Mucosa of descending colon (tissue), 3 donors: ENCODE data around the gene SLC25A27. TPM values are rescaled to one million over a fixed set of nuclear protein-coding genes. Genes with fewer than 3 reads are reported as not detected.
"Not testable (repeated sequence)": the region's sequence is repeated elsewhere in the genome, so short reads cannot be mapped to it uniquely, and the experiment has no call there.

Experiments
- ATAC-seq: fragments of 200-7000 bp; cut with Tn5 transposase; one replicate; pipeline ENCODE4 v1.9.1; 2020; ENCODE audit warnings: mild to moderate bottlenecking, moderate library complexity
- DNase-seq, 3 donors: peaks; one replicate each; pipeline ENCODE4 v3.0.0-alpha.2; 2020
- H3K36me3 ChIP-seq: fragments of 200-600 bp; one replicate; pipeline ENCODE4 v1.8.0; 2021; ENCODE audit warnings: low read depth, mild to moderate bottlenecking
- H3K4me1 ChIP-seq: fragments of 200-600 bp; one replicate; pipeline ENCODE4 v1.8.0; 2021; ENCODE audit warnings: low read depth, mild to moderate bottlenecking
- H3K4me3 ChIP-seq: fragments of 200-600 bp; one replicate; pipeline ENCODE4 v1.8.0; 2021; ENCODE audit warnings: mild to moderate bottlenecking
- H3K9me3 ChIP-seq: fragments of 200-600 bp; one replicate; pipeline ENCODE4 v1.8.0; 2021; ENCODE audit warnings: mild to moderate bottlenecking
- intact Hi-C, 2 donors: fragments of 100-400 bp; cut with DNase I in 1 of 2; cut with micrococcal nuclease in 1 of 2; formaldehyde crosslinking; loops; one replicate each; pipeline versions ENCODE4 v1.11.0 to v1.11.1; 2022; cut with DNase I, micrococcal nuclease
- total RNA-seq, 3 donors: library from RNA; stranded (reverse); fragmentation: NEBNext Ultra II Directional in 2 of 3; extraction: Animal tissue kit (Norgen Biotek cat#: 25700) in 2 of 3; gene quantifications; one replicate each; pipeline versions ENCODE4 v1.2.1 to v1.2.4, GENCODE V29; 2021 to 2023
- TF ChIP-seq, protein P1 (sequence below): fragments of 200-600 bp; IDR thresholded peaks from one replicate; pipeline ENCODE4 v1.8.0; 2022; ENCODE audit warnings: antibody characterized with exemption, mild to moderate bottlenecking
- donor health status: DM: no; HTN: no; CAD: no; lungs with moderate emphysema.
- donor health status: DM: no; HTN: no; CAD: no.
- donor health status: DM: no; HTN: yes; CAD: no.

The SLC25A27 gene
- total RNA-seq, 3 donors from 2014 or later = 12.8 to 19.5 (median 19.4) TPM

DNA sequence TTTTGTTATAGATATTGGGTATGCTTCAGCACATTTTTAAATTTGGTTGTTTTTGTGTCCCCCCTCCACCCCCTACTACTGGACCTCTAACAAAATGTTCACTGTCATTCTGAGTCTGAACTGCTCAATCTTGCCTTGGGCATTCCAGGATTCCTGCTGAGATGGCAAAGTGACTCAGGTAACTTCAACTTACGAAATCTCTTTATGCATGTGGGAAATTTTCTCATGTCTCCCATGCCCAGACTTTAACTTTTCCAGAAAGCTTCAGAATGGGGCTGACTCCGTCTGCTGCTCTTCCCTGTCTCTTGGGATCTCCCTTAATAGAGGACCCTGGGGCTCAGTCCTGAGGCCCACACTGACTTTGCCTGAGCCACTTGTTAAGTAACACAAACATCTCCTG is 14.1 kb upstream of the SLC25A27 start:
- Histone ChIP-seq H3K4me1 (peaks cover 3% of the 10 kb centered on the region), H3K36me3 (no peaks in the 10 kb centered on the region), H3K9me3 (no peaks in the 10 kb centered on the region), H3K4me3 (no peak overlapping the region)
- intact Hi-C loops = loop anchor here in 1 of 2 donors (10.0 kb wide), 1 partner anchor 224 kb away; no protein-coding TSS in a partner anchor
- ATAC-seq = no peak
- TF ChIP-seq, protein P1, sequence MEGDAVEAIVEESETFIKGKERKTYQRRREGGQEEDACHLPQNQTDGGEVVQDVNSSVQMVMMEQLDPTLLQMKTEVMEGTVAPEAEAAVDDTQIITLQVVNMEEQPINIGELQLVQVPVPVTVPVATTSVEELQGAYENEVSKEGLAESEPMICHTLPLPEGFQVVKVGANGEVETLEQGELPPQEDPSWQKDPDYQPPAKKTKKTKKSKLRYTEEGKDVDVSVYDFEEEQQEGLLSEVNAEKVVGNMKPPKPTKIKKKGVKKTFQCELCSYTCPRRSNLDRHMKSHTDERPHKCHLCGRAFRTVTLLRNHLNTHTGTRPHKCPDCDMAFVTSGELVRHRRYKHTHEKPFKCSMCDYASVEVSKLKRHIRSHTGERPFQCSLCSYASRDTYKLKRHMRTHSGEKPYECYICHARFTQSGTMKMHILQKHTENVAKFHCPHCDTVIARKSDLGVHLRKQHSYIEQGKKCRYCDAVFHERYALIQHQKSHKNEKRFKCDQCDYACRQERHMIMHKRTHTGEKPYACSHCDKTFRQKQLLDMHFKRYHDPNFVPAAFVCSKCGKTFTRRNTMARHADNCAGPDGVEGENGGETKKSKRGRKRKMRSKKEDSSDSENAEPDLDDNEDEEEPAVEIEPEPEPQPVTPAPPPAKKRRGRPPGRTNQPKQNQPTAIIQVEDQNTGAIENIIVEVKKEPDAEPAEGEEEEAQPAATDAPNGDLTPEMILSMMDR = no peak
- DNase-seq = no peak

DNA sequence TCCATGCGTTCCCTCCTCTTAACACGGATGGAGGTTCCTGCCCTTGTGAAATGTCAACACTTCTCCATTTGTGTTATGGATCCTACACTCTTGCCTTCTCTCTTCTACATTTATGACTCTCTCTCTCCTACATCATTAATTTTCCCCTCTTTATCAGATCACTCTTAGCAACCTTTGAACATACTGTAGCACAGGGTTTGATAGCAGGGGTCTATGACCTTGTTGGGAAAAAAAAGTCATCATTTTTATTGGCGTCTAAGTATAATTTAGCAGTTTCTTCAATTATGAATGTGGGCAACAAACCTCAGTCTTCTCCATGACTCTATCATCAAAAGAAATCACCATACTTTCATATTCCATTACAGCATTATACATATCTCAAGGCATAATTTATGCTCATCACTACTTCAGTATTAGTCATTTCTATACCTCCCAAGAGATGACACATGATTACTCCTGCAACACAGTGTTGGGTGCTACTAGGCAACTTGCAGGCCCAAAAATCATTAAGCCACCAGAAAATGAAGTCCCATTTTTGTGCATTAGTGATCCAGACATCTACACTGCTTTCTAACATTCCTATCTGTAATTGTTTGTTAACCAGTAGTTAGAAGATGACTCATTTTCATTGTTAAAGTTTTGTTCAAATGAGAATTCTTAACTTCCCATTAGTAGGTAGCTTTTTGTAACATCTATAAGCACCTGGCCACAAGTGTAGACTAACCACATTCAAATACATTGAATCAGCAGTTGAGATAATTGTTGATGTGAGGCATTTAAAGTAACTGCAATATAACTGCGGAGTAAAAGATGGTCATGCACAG is 9.6 kb upstream of the SLC25A27 start:
- intact Hi-C loops = no loop called here
- TF ChIP-seq, protein P1 = no peak
- H3K4me1 ChIP-seq = no peaks in the 10 kb centered on the region
- no peaks in the 10 kb centered on the region for H3K36me3 ChIP-seq
- DNase-seq (no peak), ATAC-seq (no peak)
- no peak overlapping the region for H3K4me3 ChIP-seq
- no peaks in the 10 kb centered on the region for H3K9me3 ChIP-seq

DNA sequence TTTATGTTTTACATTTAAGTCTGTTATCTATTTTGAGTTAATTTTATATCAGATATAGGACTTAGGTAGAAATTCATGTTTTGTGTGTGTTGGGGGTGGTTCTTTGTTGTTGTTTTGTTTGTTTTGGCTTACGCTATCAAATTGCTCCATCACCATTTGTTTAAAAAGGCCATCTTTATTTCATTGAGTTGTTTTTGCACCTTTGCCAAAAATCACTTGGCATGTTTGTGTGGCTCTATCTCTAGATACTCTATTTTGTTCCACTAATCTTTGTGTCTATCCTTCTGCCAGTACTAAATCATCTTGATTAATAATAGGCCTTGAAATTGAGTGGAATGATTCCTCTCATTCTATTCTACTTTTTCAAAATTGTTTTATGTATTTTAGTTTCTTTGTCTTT is 7.5 kb upstream of the SLC25A27 start:
- DNase-seq = no peak
- H3K9me3 ChIP-seq = no peaks in the 10 kb centered on the region
- H3K4me1 ChIP-seq = no peaks in the 10 kb centered on the region
- H3K36me3 ChIP-seq = no peaks in the 10 kb centered on the region
- TF ChIP-seq, protein P1 = no peak
- ATAC-seq = no peak
- intact Hi-C loops = no loop called here
- H3K4me3 ChIP-seq = no peak overlapping the region

DNA sequence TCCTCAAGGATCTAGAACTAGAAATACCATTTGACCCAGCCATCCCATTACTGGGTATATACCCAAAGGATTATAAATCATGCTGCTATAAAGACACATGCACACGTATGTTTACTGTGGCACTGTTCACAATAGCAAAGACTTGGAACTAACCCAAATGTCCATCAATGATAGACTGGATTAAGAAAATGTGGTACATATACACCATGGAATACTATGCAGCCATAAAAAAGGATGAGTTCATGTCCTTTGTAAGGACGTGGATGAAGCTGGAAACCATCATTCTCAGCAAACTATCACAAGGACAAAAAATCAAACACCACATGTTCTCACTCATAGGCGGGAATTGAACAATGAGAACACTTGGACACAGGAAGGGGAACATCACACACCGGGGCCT is 4.7 kb upstream of the SLC25A27 start:
- H3K9me3 ChIP-seq, ATAC-seq, H3K36me3 ChIP-seq, DNase-seq, H3K4me3 ChIP-seq, intact Hi-C loops, H3K4me1 ChIP-seq: not testable (repeated sequence)

GRCh38 chr6:46648869-46649492 is 3.8 kb upstream of the SLC25A27 start:
- ATAC-seq = peak; percentile 43

More at GRCh38 chr6:46648869-46649492, 3.8 kb upstream of the SLC25A27 start:
- no peaks in the 10 kb centered on the region for H3K36me3 ChIP-seq
- no peak for DNase-seq
- H3K4me3 ChIP-seq = no peak overlapping the region
- no peaks in the 10 kb centered on the region for H3K9me3 ChIP-seq
- peaks cover 15% of the 10 kb centered on the region for H3K4me1 ChIP-seq
- TF ChIP-seq, protein P1 = no peak
- intact Hi-C loops = no loop called here
